ENCODE measurements around the gene TSEN15.

Gene TSEN15

DNA sequence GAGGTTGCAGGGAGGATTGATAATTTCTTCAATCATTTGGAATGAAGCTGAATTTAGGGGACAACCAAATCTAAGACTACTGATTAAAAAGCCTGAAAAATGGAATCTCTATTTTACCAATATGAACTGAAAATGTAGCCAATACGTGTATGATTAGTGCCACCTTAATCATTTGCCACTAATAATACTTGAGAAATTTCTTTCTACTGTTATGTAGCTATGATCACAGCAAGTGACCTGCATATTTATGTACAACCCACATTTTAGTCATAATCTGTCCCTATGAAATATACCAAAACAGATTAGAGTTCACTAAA, 20.5 kb upstream of the TSEN15 start:
- Histone ChIP-seq H3K4me1 (ENCODE audit: control insufficient read depth, insufficient read depth, low read length, unreplicated experiment) (no peaks in the 10 kb centered on the region), H3K79me2 (ENCODE audit: control insufficient read depth, insufficient read depth, low read length, unreplicated experiment) (no peaks in the 10 kb centered on the region), H3K27ac (ENCODE audit: low read depth, low read length) (no peak overlapping the region), H2AFZ (ENCODE audit: low read length, unreplicated experiment) (no peak overlapping the region), H3K36me3 (ENCODE audit: insufficient read depth, low read length) (no peaks in the 10 kb centered on the region), H3K27me3 (ENCODE audit: insufficient read depth, low read length) (peaks cover 23% of the 10 kb centered on the region), H3K4me3 (ENCODE audit: low read depth, low read length) (no peak overlapping the region)

DNA sequence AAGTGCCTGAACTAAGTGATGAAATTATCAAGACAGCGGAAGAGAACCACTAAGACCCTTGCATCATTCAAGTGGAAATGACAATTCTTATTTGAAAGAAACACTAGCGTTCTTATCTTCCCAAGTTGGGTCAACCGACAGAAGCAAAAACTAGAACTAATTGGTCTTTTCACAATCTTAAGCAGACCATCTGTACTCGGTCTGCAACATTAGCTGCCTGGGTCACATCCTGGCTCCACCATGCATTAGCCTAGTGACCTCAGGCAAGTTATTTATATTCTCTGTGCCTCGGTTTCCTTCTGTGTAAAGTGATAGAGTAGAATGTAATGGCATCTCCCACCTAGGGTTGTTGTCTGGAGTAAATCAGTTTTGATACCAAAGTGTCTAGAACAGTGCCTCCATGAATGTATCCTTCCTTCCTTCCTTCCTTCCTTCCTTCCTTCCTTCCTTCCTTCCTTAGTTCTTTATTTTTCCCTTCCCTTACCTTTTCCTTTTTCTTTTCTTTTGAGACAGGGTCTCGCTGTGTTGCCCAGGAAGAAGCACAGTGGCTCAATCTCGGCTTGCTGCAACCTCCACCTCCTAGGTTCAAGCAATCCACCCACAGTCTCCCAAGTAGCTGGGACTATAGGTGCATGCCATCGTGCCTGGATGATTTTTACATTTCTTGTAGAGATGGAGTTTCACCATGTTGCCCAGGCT, 20.0 kb upstream of the TSEN15 start:
- Histone ChIP-seq H3K36me3 (ENCODE audit: insufficient read depth, low read length) (no peaks in the 10 kb centered on the region), H3K27ac (ENCODE audit: low read depth, low read length) (no peak overlapping the region), H2AFZ (ENCODE audit: low read length, unreplicated experiment) (no peak overlapping the region)

DNA sequence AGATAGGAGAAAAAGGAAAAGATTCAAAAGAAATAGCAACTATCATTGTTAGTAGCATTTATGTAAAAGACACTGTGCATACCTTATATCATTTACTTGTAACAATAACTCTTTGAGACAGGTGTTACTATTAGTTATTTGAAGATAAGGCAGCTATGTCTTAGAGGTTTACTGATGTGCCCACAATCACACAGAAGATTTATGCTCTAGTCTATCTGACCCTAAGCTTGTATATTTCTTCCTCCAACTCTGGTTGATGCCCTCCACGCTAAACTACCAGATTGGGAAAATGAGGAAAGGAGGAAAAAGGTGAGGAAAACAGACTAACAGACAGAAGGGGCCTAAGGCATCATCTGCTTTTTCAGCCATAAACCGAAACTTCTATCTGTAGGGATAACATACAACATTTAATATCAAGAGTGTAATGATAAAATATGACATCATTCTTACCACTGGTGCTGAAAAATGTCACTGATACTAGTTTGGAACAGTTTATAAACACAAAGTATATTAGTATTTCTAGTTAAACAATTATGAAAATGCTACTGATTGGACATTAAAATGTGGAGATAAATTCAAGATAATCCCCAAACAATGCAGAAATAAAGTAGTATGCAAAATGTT, 19.1 kb upstream of the TSEN15 start:
- no peaks in the 10 kb centered on the region for H3K36me3 ChIP-seq (ENCODE audit: insufficient read depth, low read length)
- H3K27me3 ChIP-seq (ENCODE audit: insufficient read depth, low read length): peaks cover 24% of the 10 kb centered on the region
- no peak overlapping the region for H2AFZ ChIP-seq (ENCODE audit: low read length, unreplicated experiment)
- H3K4me3 ChIP-seq (ENCODE audit: low read depth, low read length): no peak overlapping the region
- H3K79me2 ChIP-seq (ENCODE audit: control insufficient read depth, insufficient read depth, low read length, unreplicated experiment): no peaks in the 10 kb centered on the region
- H3K4me1 ChIP-seq (ENCODE audit: control insufficient read depth, insufficient read depth, low read length, unreplicated experiment): no peaks in the 10 kb centered on the region
- no peak overlapping the region for H3K27ac ChIP-seq (ENCODE audit: low read depth, low read length)

More for the DNA sequence above, 20.0 kb upstream of the TSEN15 start:
- Histone ChIP-seq H3K27me3 (ENCODE audit: insufficient read depth, low read length) (peaks cover 26% of the 10 kb centered on the region), H3K4me3 (ENCODE audit: low read depth, low read length) (no peak overlapping the region), H3K4me1 (ENCODE audit: control insufficient read depth, insufficient read depth, low read length, unreplicated experiment) (no peaks in the 10 kb centered on the region), H3K79me2 (ENCODE audit: control insufficient read depth, insufficient read depth, low read length, unreplicated experiment) (no peaks in the 10 kb centered on the region)

DNA sequence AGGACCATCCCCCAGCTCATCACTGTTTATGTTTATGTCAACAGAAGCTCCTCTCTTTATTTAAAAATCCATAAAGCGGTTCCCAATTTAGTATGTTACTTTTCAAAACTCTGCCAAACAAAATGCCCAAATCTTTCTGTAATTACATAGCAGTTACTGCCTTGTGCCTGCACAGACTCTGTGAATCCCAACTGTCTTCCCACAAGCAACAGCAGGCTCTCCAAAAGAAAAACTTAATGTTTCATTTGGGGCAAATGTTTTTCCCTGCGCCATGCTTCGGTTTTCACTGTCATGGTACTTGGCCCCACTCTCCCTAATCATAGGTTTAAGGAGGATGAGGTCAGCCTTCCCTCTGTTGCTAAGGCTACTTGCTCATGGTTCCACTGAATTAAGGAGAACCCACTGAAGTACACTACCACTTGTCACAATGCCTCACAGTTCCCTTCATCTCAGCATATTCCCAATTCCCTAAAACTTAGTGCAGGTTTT, 18.6 kb upstream of the TSEN15 start:
- H3K27ac ChIP-seq (ENCODE audit: low read depth, low read length): no peak overlapping the region
- no peaks in the 10 kb centered on the region for H3K4me1 ChIP-seq (ENCODE audit: control insufficient read depth, insufficient read depth, low read length, unreplicated experiment)
- no peak overlapping the region for H3K4me3 ChIP-seq (ENCODE audit: low read depth, low read length)
- H3K79me2 ChIP-seq (ENCODE audit: control insufficient read depth, insufficient read depth, low read length, unreplicated experiment): no peaks in the 10 kb centered on the region
- no peak overlapping the region for H2AFZ ChIP-seq (ENCODE audit: low read length, unreplicated experiment)
- peaks cover 22% of the 10 kb centered on the region for H3K27me3 ChIP-seq (ENCODE audit: insufficient read depth, low read length)
- H3K36me3 ChIP-seq (ENCODE audit: insufficient read depth, low read length): no peaks in the 10 kb centered on the region

DNA sequence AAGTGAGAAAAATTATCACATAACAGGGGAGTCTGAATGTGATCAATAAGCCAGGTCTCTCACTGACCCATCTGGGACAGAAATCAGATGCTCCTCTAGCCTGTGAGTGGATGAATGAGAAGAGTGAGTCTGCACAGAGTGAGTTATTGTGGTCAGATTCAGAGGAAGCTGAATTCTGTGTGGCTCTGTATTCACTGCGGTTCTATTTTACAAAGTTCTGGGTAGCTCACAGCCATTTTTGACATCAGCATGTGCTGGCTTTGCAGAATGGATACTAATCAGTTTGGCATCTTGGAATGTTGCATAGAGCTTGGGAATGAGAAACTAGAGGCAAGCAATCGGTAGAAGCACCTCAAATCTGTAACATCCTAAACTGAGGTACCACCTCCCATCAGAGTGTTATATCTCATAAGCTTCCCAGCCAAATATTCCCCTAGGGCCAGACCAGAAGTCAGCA, 17.8 kb upstream of the TSEN15 start:
- Histone ChIP-seq H2AFZ (ENCODE audit: low read length, unreplicated experiment) (no peak overlapping the region), H3K79me2 (ENCODE audit: control insufficient read depth, insufficient read depth, low read length, unreplicated experiment) (no peaks in the 10 kb centered on the region), H3K27me3 (ENCODE audit: insufficient read depth, low read length) (peaks cover 22% of the 10 kb centered on the region), H3K27ac (ENCODE audit: low read depth, low read length) (no peak overlapping the region), H3K4me3 (ENCODE audit: low read depth, low read length) (no peak overlapping the region), H3K36me3 (ENCODE audit: insufficient read depth, low read length) (no peaks in the 10 kb centered on the region), H3K4me1 (ENCODE audit: control insufficient read depth, insufficient read depth, low read length, unreplicated experiment) (no peaks in the 10 kb centered on the region)

DNA sequence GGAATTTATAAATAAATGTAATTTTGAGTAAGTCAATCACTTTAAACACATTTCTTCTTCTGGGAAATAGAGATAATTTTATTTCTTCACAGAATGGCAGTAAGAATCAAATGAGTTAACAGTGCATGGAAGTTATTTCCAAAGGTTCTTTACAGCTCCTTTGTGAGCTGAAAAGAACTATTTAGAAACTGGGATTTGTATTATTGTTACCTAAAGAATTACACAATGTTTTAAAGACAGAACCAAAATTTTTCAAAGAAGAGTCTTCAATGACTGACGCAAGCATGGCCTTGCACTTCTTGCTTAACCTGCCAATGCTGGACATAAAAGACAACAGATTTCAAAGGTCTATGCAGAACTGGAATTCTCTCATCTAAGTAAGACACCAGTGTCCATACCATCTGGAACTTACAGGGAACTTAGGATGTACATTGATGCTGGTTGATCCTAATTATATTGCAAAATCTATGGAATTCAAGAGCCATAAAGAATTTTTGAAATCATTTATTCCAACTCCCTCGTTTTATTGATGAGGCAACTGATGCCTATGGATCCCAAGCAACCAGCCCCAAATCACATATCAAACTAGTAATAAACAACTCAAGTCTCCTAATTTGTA, 16.7 kb upstream of the TSEN15 start:
- Histone ChIP-seq H3K27ac (ENCODE audit: low read depth, low read length) (no peak overlapping the region), H3K36me3 (ENCODE audit: insufficient read depth, low read length) (no peaks in the 10 kb centered on the region), H3K27me3 (ENCODE audit: insufficient read depth, low read length) (peaks cover 25% of the 10 kb centered on the region), H3K4me1 (ENCODE audit: control insufficient read depth, insufficient read depth, low read length, unreplicated experiment) (no peaks in the 10 kb centered on the region), H3K4me3 (ENCODE audit: low read depth, low read length) (no peak overlapping the region), H2AFZ (ENCODE audit: low read length, unreplicated experiment) (no peak overlapping the region), H3K79me2 (ENCODE audit: control insufficient read depth, insufficient read depth, low read length, unreplicated experiment) (no peaks in the 10 kb centered on the region)

DNA sequence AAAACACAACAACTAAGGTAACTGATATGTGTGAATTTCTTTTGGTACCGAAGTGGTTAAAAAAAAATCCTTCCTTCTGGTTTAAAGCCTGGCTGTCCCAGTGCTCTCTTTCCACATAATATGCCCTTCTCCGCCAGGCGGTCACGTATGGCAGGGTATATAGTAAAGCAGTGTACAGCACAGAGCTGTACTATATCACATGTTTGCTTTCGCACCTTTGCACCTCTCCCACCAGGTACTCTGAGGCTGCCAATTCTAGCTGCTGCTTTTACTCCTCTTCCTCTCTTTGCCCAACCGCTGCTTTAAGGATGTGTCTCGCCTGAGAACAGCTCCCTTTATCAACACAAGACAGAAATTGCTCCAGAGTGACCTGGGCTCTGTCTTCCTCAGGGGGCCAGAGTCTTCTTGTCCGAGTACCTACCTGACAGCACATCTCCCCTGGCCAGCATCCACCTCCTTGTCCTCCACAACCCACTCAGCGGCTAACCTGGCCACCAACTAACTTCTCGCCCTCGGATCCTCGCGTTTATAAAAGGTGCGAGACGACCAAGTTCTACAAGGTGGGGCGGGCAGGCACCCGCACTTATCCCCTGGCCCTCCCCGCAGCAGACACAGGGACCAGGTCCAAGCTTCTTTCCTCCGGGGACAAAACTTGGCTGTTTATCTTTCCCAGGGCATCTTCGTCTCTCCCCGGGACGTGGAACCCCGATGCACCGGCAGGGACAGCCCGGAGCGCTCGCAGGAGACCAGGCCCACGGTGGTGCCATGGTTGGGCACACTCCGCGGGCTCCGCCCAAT, 15.6 kb upstream of the TSEN15 start:
- H3K79me2 ChIP-seq (ENCODE audit: control insufficient read depth, insufficient read depth, low read length, unreplicated experiment): no peaks in the 10 kb centered on the region
- H3K4me3 ChIP-seq (ENCODE audit: low read depth, low read length): peak overlapping the region; percentile 93
- H3K36me3 ChIP-seq (ENCODE audit: insufficient read depth, low read length): no peaks in the 10 kb centered on the region
- no peak overlapping the region for H3K27ac ChIP-seq (ENCODE audit: low read depth, low read length)
- H2AFZ ChIP-seq (ENCODE audit: low read length, unreplicated experiment): peak overlapping the region; percentile 94
- peaks cover 25% of the 10 kb centered on the region for H3K27me3 ChIP-seq (ENCODE audit: insufficient read depth, low read length)
- H3K4me1 ChIP-seq (ENCODE audit: control insufficient read depth, insufficient read depth, low read length, unreplicated experiment): no peaks in the 10 kb centered on the region

DNA sequence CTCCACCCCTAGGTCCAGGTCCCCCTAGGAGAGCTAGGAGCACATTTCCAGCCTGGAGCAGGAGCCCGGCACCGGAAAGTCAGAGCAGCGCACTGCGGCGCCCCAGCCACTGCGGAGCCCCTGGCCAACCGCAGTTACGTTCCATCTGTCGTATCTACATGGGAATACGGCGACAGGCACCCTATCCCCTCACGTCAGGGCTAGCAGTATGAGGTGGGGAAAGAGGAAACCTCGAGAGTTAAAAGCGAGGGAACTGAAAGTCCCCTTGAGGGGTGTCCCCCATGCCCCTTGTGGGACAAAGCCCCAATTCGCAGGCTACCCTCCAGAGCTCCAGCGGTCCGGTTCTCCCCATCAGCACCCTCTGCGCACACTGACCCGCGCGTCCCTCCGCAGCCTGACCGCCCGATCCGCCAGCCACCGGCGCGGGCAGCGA, 15.0 kb upstream of the TSEN15 start:
- no peaks in the 10 kb centered on the region for H3K79me2 ChIP-seq (ENCODE audit: control insufficient read depth, insufficient read depth, low read length, unreplicated experiment)
- H3K4me3 ChIP-seq (ENCODE audit: low read depth, low read length): peak overlapping the region; percentile 93

DNA sequence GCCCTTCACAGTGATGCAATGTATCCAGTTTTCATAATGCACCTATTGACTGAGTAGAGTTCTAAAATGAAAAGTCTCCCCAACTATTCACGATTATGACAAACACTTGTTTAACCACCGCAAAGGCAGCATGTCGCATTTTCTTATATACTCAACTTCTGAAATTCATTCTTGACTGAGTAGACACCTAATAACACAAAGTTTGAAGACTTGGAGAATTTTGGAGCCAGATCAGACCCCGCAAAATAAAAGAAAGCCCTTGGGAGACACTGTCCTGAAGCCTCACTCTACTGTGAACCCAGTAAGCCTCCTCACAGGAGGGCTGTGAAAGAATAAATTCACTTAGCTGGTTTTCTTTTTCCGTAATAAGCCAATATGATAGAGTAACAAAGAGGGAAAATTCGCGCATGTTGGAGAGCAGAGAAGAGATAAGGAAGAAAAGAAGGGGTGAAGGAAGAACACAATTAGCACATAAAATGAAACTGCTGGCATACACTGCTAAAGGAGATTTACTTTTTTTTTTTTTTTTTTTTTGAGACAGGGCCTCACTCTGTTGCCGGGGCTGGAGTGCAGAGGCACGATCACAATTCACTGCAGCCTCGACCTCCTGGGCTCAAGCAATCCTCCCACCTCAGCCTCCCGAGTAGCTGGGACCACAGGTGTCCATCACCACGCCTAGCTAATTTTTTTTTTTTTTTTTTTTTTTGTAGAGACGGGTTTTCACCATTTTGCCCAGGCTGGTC, 13.5 kb upstream of the TSEN15 start:
- Histone ChIP-seq H2AFZ (ENCODE audit: low read length, unreplicated experiment) (no peak overlapping the region), H3K27ac (ENCODE audit: low read depth, low read length) (no peak overlapping the region), H3K79me2 (ENCODE audit: control insufficient read depth, insufficient read depth, low read length, unreplicated experiment) (no peaks in the 10 kb centered on the region), H3K4me3 (ENCODE audit: low read depth, low read length) (peak overlapping the region; percentile 93), H3K27me3 (ENCODE audit: insufficient read depth, low read length) (peaks cover 25% of the 10 kb centered on the region), H3K4me1 (ENCODE audit: control insufficient read depth, insufficient read depth, low read length, unreplicated experiment) (no peaks in the 10 kb centered on the region), H3K36me3 (ENCODE audit: insufficient read depth, low read length) (no peaks in the 10 kb centered on the region)

More for the DNA sequence above, 15.0 kb upstream of the TSEN15 start:
- no peaks in the 10 kb centered on the region for H3K4me1 ChIP-seq (ENCODE audit: control insufficient read depth, insufficient read depth, low read length, unreplicated experiment)
- peak overlapping the region; percentile 94 for H2AFZ ChIP-seq (ENCODE audit: low read length, unreplicated experiment)
- no peak overlapping the region for H3K27ac ChIP-seq (ENCODE audit: low read depth, low read length)
- H3K36me3 ChIP-seq (ENCODE audit: insufficient read depth, low read length): no peaks in the 10 kb centered on the region
- H3K27me3 ChIP-seq (ENCODE audit: insufficient read depth, low read length): peaks cover 25% of the 10 kb centered on the region

DNA sequence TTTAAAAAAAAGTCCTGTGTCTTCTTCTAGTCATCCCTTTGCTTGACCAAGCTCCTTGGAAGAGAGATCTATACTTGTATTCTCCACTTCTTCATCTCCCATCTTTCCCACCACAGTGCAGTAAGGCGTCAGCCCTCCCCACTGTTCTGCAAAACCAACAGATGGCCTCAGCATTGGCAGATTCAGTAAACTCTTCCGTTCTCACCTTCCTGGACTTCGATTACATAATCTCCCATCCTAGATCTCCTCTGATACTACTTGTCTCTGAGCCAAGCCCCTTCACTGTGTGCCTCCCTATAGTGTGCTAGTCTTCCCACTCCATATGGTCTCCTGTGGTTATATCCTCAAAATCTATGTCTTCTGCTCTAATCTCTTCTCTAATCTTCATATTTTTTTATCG, 12.4 kb upstream of the TSEN15 start:
- no peak overlapping the region for H2AFZ ChIP-seq (ENCODE audit: low read length, unreplicated experiment)
- no peak overlapping the region for H3K27ac ChIP-seq (ENCODE audit: low read depth, low read length)
- no peak overlapping the region for H3K4me3 ChIP-seq (ENCODE audit: low read depth, low read length)
- H3K4me1 ChIP-seq (ENCODE audit: control insufficient read depth, insufficient read depth, low read length, unreplicated experiment): no peaks in the 10 kb centered on the region
- peaks cover 19% of the 10 kb centered on the region for H3K27me3 ChIP-seq (ENCODE audit: insufficient read depth, low read length)
- H3K79me2 ChIP-seq (ENCODE audit: control insufficient read depth, insufficient read depth, low read length, unreplicated experiment): no peaks in the 10 kb centered on the region
- H3K36me3 ChIP-seq (ENCODE audit: insufficient read depth, low read length): no peaks in the 10 kb centered on the region

Data from ACC112 (cell line).